DND-41 (cell line): ENCODE data around the gene USP19.

Experiments used
- EZH2 ChIP-seq: IDR thresholded peaks from 3 replicates; pipeline ENCODE4 v1.6.1; 2012; ENCODE audit warnings: borderline replicate concordance, low read depth, mild to moderate bottlenecking, moderate library complexity, low read length, inconsistent platforms; ENCODE audit not compliant: severe bottlenecking
- TF ChIP-seq, protein P1 (sequence below): IDR thresholded peaks from 2 replicates; pipeline ENCODE4 v1.5.1; 2012; ENCODE audit warnings: borderline replicate concordance, low read length, moderate library complexity, mild to moderate bottlenecking; ENCODE audit not compliant: poor library complexity, severe bottlenecking; ENCODE audit errors: extremely low read depth

DNA sequence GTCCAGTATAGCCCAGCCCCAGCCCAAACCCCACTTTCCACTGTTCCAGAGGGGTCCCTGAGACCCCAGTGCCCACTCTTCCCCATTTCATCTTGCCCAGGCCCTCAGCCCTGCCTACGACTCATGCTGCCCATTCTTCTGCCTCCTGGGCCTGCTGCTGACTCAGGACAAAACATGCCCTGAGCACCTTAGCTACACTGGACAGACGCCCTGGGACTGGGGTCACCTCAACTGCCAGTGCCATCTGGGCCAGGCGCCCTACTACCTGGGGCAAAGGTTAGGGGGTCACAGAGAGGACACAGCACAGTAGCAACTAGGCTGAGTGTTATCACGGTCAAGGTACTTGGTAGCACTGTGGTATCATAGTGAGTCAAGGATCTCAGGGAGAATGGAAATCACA, 14.9 kb upstream of the USP19 start:
- TF ChIP-seq, protein P1, sequence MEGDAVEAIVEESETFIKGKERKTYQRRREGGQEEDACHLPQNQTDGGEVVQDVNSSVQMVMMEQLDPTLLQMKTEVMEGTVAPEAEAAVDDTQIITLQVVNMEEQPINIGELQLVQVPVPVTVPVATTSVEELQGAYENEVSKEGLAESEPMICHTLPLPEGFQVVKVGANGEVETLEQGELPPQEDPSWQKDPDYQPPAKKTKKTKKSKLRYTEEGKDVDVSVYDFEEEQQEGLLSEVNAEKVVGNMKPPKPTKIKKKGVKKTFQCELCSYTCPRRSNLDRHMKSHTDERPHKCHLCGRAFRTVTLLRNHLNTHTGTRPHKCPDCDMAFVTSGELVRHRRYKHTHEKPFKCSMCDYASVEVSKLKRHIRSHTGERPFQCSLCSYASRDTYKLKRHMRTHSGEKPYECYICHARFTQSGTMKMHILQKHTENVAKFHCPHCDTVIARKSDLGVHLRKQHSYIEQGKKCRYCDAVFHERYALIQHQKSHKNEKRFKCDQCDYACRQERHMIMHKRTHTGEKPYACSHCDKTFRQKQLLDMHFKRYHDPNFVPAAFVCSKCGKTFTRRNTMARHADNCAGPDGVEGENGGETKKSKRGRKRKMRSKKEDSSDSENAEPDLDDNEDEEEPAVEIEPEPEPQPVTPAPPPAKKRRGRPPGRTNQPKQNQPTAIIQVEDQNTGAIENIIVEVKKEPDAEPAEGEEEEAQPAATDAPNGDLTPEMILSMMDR = no peak
- TF ChIP-seq EZH2 = no peak
